Nephron (organoid): ENCODE results near the gene KLHDC7B.
A peak's percentile ranks its signal among the peaks of the same experiment; 100 is the strongest.

Experiments used
- H3K27ac Mint-ChIP-seq, 3 experiments: 2 replicates each; pipeline ENCODE4 v1.8.0; 2020; ENCODE audit warnings: mixed read lengths in 3 of 3, mild to moderate bottlenecking in 2 of 3, moderate library complexity in 1 of 3
- H3K27me3 Mint-ChIP-seq: 2 replicates; pipeline ENCODE4 v1.8.0; 2021; ENCODE audit warnings: low read depth, mild to moderate bottlenecking, moderate library complexity, mixed read lengths
- H3K36me3 Mint-ChIP-seq: 2 replicates; pipeline ENCODE4 v1.8.0; 2020; ENCODE audit warnings: low read depth, mixed read lengths
- H3K4me1 Mint-ChIP-seq: 2 replicates; pipeline ENCODE4 v1.8.0; 2020; ENCODE audit warnings: mixed read lengths
- H3K4me3 Mint-ChIP-seq, 3 experiments: 2 replicates each; pipeline ENCODE4 v1.8.0; 2020; ENCODE audit warnings: mild to moderate bottlenecking in 3 of 3, mixed read lengths in 3 of 3, moderate library complexity in 2 of 3
- H3K9me3 Mint-ChIP-seq: 2 replicates; pipeline ENCODE4 v1.8.0; 2020; ENCODE audit warnings: mixed read lengths
- TF ChIP-seq, protein P1 (sequence below), 3 experiments: fragments of 200-600 bp; sonication (generic); IDR thresholded peaks; one replicate each; pipeline ENCODE4 v1.5.0; 2021; ENCODE audit warnings: antibody characterized with exemption in 3 of 3; ENCODE audit not compliant: unreplicated experiment in 3 of 3

KLHDC7B gene

DNA sequence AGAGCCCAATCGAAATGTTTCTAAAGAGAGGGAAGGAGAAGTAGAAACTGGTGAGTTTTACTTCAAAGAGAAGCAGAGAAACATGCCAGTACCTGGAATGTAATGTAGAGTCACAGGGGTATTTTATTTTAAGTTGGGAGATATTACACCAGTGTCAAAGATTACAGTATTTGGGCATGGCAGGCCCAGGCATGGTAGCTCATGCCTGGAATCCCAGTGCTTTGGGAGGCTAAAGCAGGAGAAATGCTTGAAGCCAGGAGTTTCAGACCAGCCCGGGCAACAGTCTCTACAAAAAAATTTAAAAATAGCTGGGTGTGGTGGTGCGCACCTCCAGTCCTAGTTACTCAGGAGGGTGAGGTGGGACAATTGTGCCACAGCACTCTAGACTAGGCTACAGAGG, 14.3 kb downstream of the KLHDC7B start:
- TF ChIP-seq, protein P1, sequence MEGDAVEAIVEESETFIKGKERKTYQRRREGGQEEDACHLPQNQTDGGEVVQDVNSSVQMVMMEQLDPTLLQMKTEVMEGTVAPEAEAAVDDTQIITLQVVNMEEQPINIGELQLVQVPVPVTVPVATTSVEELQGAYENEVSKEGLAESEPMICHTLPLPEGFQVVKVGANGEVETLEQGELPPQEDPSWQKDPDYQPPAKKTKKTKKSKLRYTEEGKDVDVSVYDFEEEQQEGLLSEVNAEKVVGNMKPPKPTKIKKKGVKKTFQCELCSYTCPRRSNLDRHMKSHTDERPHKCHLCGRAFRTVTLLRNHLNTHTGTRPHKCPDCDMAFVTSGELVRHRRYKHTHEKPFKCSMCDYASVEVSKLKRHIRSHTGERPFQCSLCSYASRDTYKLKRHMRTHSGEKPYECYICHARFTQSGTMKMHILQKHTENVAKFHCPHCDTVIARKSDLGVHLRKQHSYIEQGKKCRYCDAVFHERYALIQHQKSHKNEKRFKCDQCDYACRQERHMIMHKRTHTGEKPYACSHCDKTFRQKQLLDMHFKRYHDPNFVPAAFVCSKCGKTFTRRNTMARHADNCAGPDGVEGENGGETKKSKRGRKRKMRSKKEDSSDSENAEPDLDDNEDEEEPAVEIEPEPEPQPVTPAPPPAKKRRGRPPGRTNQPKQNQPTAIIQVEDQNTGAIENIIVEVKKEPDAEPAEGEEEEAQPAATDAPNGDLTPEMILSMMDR (IDR thresholded peaks at IDR 0.05; ENCODE audit: unreplicated experiment in 3 of 3) = no peak
- peaks cover 11% of the 10 kb centered on the region for H3K4me1 Mint-ChIP-seq

DNA sequence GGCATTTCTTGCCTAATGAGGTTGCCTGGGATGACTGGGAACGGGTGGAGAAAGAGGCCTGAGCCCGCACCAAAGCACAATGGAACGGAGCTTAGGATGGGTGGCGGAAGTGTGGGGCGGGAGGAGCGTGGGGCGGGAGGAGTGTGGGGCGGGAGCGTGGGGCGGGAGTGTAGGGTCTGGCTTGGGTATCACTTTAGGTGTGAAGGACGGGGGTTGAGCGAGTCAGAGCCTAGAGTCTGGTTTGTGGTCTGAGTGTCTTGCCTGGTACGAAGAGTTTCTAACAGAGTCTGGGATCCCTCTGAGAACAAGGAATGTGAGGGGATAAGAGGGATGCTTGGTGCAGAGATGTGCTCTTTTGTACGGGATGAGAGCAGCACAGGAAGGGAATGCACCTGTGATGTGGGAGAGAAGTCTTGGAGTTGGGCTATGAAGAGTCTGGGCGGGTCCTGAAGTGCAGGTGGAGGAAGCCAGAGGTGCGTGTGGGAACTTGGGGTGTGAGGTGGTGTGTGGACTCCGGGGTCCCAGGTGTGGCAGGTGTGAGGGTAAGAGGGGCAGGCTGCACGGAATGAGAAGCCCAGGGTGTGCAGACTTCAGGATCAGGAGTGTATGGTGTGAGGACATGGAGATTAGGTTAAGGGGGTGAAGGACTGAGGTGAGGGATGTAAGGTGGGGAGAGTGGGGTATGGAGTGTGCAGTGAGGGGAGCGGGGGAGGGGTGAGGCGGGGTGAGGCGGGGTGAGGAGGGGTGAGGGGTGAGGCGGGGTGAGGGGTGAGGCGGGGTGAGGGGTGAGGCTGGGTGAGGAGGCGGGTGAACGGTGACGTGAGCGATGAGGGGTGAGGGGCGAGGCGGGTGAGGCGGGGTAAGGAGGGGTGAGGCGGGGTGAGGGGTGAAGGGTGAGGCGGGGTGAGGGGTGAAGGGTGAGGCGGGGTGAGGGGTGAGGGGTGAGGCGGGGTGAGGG, 16.0 kb downstream of the KLHDC7B start:
- Mint-ChIP-seq H3K9me3 (no peaks in the 10 kb centered on the region), H3K27ac (peak overlapping the region in 2 of 3 experiments; percentile 24 to 33), H3K27me3 (peaks cover 32% of the 10 kb centered on the region), H3K36me3 (no peaks in the 10 kb centered on the region), H3K4me3 (peak overlapping the region; percentile 74 to 77 (median 75)), H3K4me1 (peaks cover 11% of the 10 kb centered on the region)
- TF ChIP-seq, protein P1 (IDR thresholded peaks at IDR 0.05; ENCODE audit: unreplicated experiment in 3 of 3) = no peak

More for the DNA sequence above, 14.3 kb downstream of the KLHDC7B start:
- H3K27ac Mint-ChIP-seq = no peak overlapping the region
- H3K27me3 Mint-ChIP-seq = peaks cover 41% of the 10 kb centered on the region
- H3K4me3 Mint-ChIP-seq = no peak overlapping the region
- no peaks in the 10 kb centered on the region for H3K9me3 Mint-ChIP-seq
- no peaks in the 10 kb centered on the region for H3K36me3 Mint-ChIP-seq

DNA sequence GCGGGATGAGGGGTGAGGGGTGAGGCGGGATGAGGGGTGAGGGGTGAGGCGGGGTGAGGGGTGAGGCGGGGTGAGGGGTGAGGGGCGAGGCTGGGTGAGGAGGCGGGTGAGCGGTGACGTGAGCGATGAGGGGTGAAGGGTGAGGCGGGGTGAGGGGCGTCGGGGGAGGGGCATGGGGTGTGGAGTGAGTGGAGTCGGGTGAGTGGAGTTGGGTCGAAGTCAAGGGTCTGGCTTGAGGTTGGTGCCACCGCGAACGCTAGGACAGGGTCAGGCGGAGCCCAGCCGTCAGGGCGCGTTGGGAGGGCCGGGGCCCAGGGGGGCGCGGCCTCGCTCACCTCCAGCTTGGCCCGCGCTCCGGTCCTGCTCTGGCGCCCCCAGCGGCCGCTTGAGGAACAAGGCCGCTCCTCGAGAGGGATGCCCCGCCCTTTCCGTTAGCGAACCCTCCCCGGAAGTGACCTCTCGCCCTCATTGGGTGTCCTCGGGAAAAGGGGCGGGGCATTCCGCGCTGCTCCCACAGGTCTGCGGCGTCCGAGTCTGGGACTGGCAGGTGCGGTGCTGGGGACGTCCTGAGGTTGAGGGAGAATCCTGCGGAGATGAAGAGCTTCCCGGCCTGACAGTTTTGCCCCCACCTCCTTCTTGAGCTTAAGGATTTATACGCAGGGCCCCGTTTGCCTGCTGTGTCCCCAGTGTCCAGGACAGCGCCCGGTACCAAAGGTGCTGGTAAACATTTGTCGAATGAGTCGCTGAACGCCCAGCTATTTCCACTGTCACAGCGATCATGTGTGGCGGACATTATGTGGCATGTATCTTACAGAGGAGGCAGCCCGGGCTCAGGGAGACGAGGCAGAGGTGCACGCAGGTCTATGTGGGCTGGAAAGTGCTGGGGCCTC, 17.1 kb downstream of the KLHDC7B start, which contains the start of gene SYCE3:
SYCE3 (minus strand) TSS at position 397 of the 890 bp plus-strand sequence. CDS start 6,514 bp downstream, outside the sequence.
- Mint-ChIP-seq H3K9me3 (no peaks in the 10 kb centered on the region), H3K27ac (peak within 1 kb of the TSS in 2 of 3 experiments; percentile 43 to 91), H3K4me1 (peaks cover 11% of the 10 kb centered on the region), H3K27me3 (peaks cover 32% of the 10 kb centered on the region), H3K36me3 (peaks cover 2% of the 10 kb centered on the region), H3K4me3 (peak within 1 kb of the TSS; percentile 94 to 96 (median 95))
- TF ChIP-seq, protein P1 (IDR thresholded peaks at IDR 0.05; ENCODE audit: unreplicated experiment in 3 of 3) = peak; percentile 94 to 98 (median 96)

- Mint-ChIP-seq H3K27ac (peak overlapping the region in 2 of 3 experiments; percentile 43 to 91), H3K9me3 (no peaks in the 10 kb centered on the region), H3K4me1 (peaks cover 11% of the 10 kb centered on the region), H3K36me3 (peaks cover 3% of the 10 kb centered on the region), H3K4me3 (peak overlapping the region; percentile 94 to 96 (median 95)), H3K27me3 (peaks cover 29% of the 10 kb centered on the region)
- TF ChIP-seq, protein P1 (IDR thresholded peaks at IDR 0.05; ENCODE audit: unreplicated experiment in 3 of 3) = no peak
Observed at GRCh38 chr22:50563413-50564160, 17.9 kb downstream of the KLHDC7B start.

- H3K4me3 Mint-ChIP-seq = peak overlapping the region; percentile 64 to 96 (median 94)
- H3K36me3 Mint-ChIP-seq = peaks cover 5% of the 10 kb centered on the region
- peaks cover 23% of the 10 kb centered on the region for H3K27me3 Mint-ChIP-seq
- peaks cover 11% of the 10 kb centered on the region for H3K4me1 Mint-ChIP-seq
- TF ChIP-seq, protein P1 (IDR thresholded peaks at IDR 0.05; ENCODE audit: unreplicated experiment in 3 of 3) = no peak
- H3K27ac Mint-ChIP-seq = no peak overlapping the region
- H3K9me3 Mint-ChIP-seq = no peaks in the 10 kb centered on the region
Observed at GRCh38 chr22:50564289-50564688, 18.6 kb downstream of the KLHDC7B start.
